Activated naive CD4-positive, alpha-beta T cell treated with anti-CD3 and anti-CD28 coated beads, Interleukin-2, amount 10 ng/mL, durations not matched to agents 5 hours and 36 hours (primary cell): ENCODE results near the gene HSD17B14. TPM values are rescaled to one million over a fixed set of nuclear protein-coding genes. Genes with fewer than 3 reads are reported as not detected.

Source experiments
- total RNA-seq, 2 experiments: library from RNA; stranded (reverse); gene quantifications; one replicate each; pipeline ENCODE4 v1.2.3, GENCODE V29; 2021

The HSD17B14 gene
- total RNA-seq, result under 1 TPM; 0.35 to 0.82 TPM

DNA sequence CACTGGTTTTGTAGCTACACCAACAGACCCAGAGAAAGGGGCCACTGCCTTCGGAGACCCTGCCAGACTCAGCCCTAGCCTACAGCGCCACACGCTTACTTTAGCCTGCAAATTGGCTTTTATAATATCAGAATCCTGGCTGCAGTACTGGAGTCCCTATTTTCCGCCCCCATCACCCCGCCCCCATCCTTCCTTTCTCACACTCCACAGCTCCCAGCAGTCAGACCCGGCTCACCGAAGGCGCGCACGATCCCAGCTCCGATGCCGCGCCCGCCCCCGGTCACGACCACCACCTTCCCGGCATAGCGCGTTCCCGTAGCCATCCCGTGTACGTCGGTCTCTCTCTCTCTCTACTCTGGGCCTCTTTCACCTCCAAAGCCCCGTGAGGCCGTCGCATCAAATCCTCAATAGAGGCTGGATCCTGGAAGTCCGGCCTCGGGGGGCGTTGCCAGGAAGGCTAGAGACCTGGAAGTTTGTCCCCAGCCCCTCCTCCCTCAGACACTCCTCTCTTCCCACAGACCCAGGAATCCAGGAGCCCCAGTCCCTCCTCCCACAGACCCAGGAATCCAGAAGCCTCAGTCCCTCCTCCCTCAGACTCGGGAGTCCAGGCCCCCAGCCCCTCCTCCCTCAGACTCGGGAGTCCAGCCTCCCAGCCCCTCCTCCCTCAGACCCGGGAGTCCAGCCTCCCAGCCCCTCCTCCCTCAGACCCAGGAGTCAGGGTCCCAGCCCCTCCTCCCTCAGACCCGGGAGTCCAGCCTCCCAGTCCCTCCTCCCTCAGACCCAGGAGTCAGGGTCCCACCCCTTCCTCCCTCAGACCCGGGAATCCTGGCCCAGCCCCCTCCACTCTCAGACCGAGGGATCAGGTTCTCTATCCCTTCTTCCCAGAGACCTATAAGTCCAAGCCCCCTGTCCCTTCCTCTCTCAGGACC is at the start of gene HSD17B14:
Gene HSD17B14 (minus strand): TSS at position 403 of the 929 bp plus-strand sequence. CDS start 80 bp downstream, at position 323.

DNA sequence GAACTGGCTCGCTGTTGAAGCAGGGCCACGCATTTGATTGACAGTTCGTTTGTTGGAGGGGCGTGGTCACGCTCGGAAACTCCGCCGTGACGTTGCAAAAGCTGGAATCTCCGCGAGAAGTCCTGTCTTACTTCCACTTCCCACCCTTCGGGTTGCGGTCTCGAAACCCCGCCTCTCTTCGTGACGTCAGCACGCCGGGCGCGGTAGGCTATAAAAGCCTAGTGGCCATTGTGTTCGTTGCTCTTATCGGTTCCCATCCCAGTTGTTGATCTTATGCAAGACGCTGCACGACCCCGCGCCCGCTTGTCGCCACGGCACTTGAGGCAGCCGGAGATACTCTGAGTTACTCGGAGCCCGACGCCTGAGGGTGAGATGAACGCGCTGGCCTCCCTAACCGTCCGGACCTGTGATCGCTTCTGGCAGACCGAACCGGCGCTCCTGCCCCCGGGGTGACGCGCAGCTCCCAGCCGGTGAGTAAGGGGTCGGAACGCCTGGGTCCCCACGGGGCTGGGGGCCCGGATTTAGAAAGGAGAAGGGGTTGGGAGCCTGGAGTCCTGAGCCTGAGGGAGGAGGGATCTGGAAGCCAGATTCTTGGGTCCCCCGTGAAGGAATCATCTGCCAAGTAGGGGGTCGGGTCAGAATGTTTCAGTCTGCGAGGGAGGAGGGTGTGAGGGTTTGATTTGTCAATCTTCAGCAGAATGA is 36.0 kb upstream of the HSD17B14 start, which contains the start of gene PPP1R15A:
Gene PPP1R15A (plus strand): TSS at position 240 of the 702 bp plus-strand sequence. CDS start 813 bp downstream, outside the sequence.

DNA sequence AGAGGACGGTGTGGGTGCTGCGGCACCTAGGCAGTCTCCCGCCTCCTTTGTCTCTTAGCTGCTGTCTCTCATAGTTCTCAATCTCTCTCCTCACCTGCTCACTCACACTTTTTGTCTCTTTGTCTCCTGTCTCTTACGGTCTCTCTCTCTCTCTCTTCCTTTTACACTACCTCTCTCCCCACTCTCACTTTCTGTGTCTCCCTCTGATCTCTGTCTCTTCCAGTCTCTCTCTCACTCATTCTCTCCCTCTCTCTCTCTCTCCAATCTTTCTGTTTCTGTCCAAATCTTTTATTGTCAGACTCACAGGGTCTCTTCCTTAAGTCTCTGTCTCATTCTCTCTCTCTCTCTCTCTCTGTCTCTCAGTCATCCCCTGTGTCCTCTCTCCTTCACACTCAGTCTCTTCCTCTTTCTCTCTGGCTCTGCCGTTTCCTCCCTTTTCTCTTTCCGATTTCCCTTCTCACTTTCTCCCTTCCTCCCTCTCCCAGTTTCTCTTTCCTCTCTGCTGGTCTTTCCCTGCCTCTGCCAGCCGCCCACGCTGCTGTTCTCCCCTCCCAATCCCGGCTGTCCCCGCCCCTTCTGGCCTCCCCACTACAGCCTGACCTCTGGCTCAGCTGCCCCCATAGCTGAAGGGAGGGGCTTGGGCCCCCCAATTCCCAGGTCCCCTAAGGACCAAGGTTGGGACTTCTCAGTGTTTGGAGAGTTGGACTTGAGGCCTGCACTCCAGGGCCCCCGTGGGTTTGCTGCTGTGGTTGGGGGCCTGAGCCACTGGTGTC is 32.0 kb upstream of the HSD17B14 start, which contains the start of gene PLEKHA4:
Gene PLEKHA4 (minus strand): TSS at position 504 of the 773 bp plus-strand sequence. CDS start 997 bp downstream, outside the sequence.

Other genes with a start within 250 kb of the HSD17B14 start
- not detected for gene SPACA4, start 229.7 kb downstream of the HSD17B14 start, total RNA-seq
- 1 to 10 TPM; 1.2 to 2.1 TPM for gene FAM83E, start 221.4 kb downstream of the HSD17B14 start, total RNA-seq
- 1,000 to 10,000 TPM; 2,122 to 2,183 TPM for gene RPL18, start 217.3 kb downstream of the HSD17B14 start, total RNA-seq
- 10 to 100 TPM; 26.6 to 30.6 TPM for gene SPHK2, start 217.0 kb downstream of the HSD17B14 start, total RNA-seq
- gene DBP, start 199.1 kb downstream of the HSD17B14 start, total RNA-seq, result 10 to 100 TPM; 25.8 to 27.4 TPM
- 10 to 100 TPM; 10.7 to 11.5 TPM for gene CA11, start 190.3 kb downstream of the HSD17B14 start, total RNA-seq
- 1 to 10 TPM; 1.2 to 1.3 TPM for gene NTN5, start 163.5 kb downstream of the HSD17B14 start, total RNA-seq
- gene FUT2, start 140.5 kb downstream of the HSD17B14 start, total RNA-seq, result not detected
- gene MAMSTR, start 116.8 kb downstream of the HSD17B14 start, total RNA-seq, result 1 to 10 TPM; 1.1 to 1.4 TPM
- gene RASIP1, start 95.9 kb downstream of the HSD17B14 start, total RNA-seq, result under 1 TPM; 0.14 to 0.15 TPM
- gene IZUMO1, start 89.6 kb downstream of the HSD17B14 start, total RNA-seq, result not detected
- under 1 TPM; 0.12 to 0.28 TPM for gene FUT1, start 83.8 kb downstream of the HSD17B14 start, total RNA-seq
- gene FGF21, start 81.0 kb downstream of the HSD17B14 start, total RNA-seq, result not detected
- gene BCAT2, start 25.5 kb downstream of the HSD17B14 start, total RNA-seq, result 10 to 100 TPM; 38.5 to 41.2 TPM
- 1 to 10 TPM; 6.8 to 8.0 TPM for gene PLEKHA4, start 32.1 kb upstream of the HSD17B14 start, total RNA-seq
- gene PPP1R15A, start 35.9 kb upstream of the HSD17B14 start, total RNA-seq, result 10 to 100 TPM; 50.9 to 56.1 TPM
- gene TULP2, start 62.3 kb upstream of the HSD17B14 start, total RNA-seq, result not detected
- 100 to 1,000 TPM; 276 to 287 TPM for gene NUCB1, start 63.8 kb upstream of the HSD17B14 start, total RNA-seq
- 1 to 10 TPM; 1.8 to 2.1 TPM for gene DHDH, start 97.2 kb upstream of the HSD17B14 start, total RNA-seq
- 100 to 1,000 TPM; 271 to 293 TPM for gene BAX, start 118.4 kb upstream of the HSD17B14 start, total RNA-seq
- gene FTL, start 128.8 kb upstream of the HSD17B14 start, total RNA-seq, result 100 to 1,000 TPM; 799 to 840 TPM
- gene GYS1, start 156.8 kb upstream of the HSD17B14 start, total RNA-seq, result 10 to 100 TPM; 55.7 to 58.7 TPM
- gene RUVBL2, start 157.4 kb upstream of the HSD17B14 start, total RNA-seq, result 10 to 100 TPM; 58.4 to 59.0 TPM
- gene LHB, start 180.6 kb upstream of the HSD17B14 start, total RNA-seq, result not detected
- not detected for gene CGB3, start 187.8 kb upstream of the HSD17B14 start, total RNA-seq
- gene CGB2, start 195.4 kb upstream of the HSD17B14 start, total RNA-seq, result not detected
- gene CGB1, start 200.4 kb upstream of the HSD17B14 start, total RNA-seq, result not detected
- gene CGB5, start 207.4 kb upstream of the HSD17B14 start, total RNA-seq, result not detected
- gene CGB8, start 212.6 kb upstream of the HSD17B14 start, total RNA-seq, result not detected
- gene CGB7, start 221.3 kb upstream of the HSD17B14 start, total RNA-seq, result not detected
- gene NTF4, start 228.3 kb upstream of the HSD17B14 start, total RNA-seq, result not detected
- not detected for gene KCNA7, start 236.2 kb upstream of the HSD17B14 start, total RNA-seq
- 100 to 1,000 TPM; 201 to 223 TPM for gene SNRNP70, start 249.0 kb upstream of the HSD17B14 start, total RNA-seq